Activated CD8-positive, alpha-beta T cell treated with anti-CD3 and anti-CD28 coated beads for 36 hours (primary cell): Measurements from ENCODE around the gene SLC26A6. TPM values are rescaled to one million over a fixed set of nuclear protein-coding genes. Genes with fewer than 3 reads are reported as not detected.

Experiments used
- ATAC-seq: fragments of 200-7000 bp; cut with Tn5 transposase; one replicate; pipeline ENCODE4 v1.10.0; 2021; ENCODE audit warnings: mild to moderate bottlenecking, moderate library complexity
- CTCF ChIA-PET: fragments of 350-600 bp; sonication (Branson Sonifier 250); formaldehyde crosslinking; loops from one replicate; lab custom pipeline; 2021; ENCODE audit warnings: antibody characterized with exemption; lab: Charles Lee
- POLR2A ChIA-PET: fragments of 350-600 bp; sonication (Branson Sonifier 250); formaldehyde crosslinking; loops from one replicate; lab custom pipeline; 2021; ENCODE audit warnings: antibody characterized with exemption; lab: Charles Lee
- DNase-seq: peaks from one replicate; pipeline ENCODE4 v3.0.0-alpha.2; 2020
- H3K27ac Mint-ChIP-seq: one replicate; pipeline ENCODE4 v1.8.0; 2021; ENCODE audit warnings: mild to moderate bottlenecking, mixed read lengths
- H3K27me3 Mint-ChIP-seq: one replicate; pipeline ENCODE4 v1.8.0; 2021; ENCODE audit warnings: mixed read lengths
- H3K36me3 Mint-ChIP-seq: one replicate; pipeline ENCODE4 v1.8.0; 2021; ENCODE audit warnings: low read depth, mixed read lengths
- H3K4me1 Mint-ChIP-seq: one replicate; pipeline ENCODE4 v1.8.0; 2021; ENCODE audit warnings: low read depth, mixed read lengths
- H3K4me3 Mint-ChIP-seq: one replicate; pipeline ENCODE4 v1.8.0; 2021; ENCODE audit warnings: mild to moderate bottlenecking, moderate library complexity, mixed read lengths
- H3K9me3 Mint-ChIP-seq: one replicate; pipeline ENCODE4 v1.8.0; 2021; ENCODE audit warnings: mixed read lengths
- intact Hi-C: fragments of 100-400 bp; cut with micrococcal nuclease; formaldehyde crosslinking; loops from one replicate; pipeline ENCODE4 v1.10.0; 2022
- total RNA-seq, 2 experiments: library from RNA; stranded (reverse); gene quantifications; one replicate each; pipeline ENCODE4 v1.2.3, GENCODE V29; 2021
- TF ChIP-seq, protein P1 (sequence below): fragments of 200-600 bp; IDR thresholded peaks from one replicate; pipeline ENCODE4 v1.8.0; 2022; ENCODE audit warnings: antibody characterized with exemption, mild to moderate bottlenecking

Gene SLC26A6
- total RNA-seq, 2 experiments from 2014 or later = 41.3 to 45.0 TPM

GRCh38 chr3:48592519-48593087, 42.7 kb downstream of the SLC26A6 start:
- H3K4me3 Mint-ChIP-seq = no peak overlapping the region
- CTCF ChIA-PET = no interaction called here
- H3K9me3 Mint-ChIP-seq = no peaks in the 10 kb centered on the region
- POLR2A ChIA-PET = no interaction called here
- TF ChIP-seq, protein P1, sequence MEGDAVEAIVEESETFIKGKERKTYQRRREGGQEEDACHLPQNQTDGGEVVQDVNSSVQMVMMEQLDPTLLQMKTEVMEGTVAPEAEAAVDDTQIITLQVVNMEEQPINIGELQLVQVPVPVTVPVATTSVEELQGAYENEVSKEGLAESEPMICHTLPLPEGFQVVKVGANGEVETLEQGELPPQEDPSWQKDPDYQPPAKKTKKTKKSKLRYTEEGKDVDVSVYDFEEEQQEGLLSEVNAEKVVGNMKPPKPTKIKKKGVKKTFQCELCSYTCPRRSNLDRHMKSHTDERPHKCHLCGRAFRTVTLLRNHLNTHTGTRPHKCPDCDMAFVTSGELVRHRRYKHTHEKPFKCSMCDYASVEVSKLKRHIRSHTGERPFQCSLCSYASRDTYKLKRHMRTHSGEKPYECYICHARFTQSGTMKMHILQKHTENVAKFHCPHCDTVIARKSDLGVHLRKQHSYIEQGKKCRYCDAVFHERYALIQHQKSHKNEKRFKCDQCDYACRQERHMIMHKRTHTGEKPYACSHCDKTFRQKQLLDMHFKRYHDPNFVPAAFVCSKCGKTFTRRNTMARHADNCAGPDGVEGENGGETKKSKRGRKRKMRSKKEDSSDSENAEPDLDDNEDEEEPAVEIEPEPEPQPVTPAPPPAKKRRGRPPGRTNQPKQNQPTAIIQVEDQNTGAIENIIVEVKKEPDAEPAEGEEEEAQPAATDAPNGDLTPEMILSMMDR = no peak
- H3K36me3 Mint-ChIP-seq = no peaks in the 10 kb centered on the region
- peaks cover 5% of the 10 kb centered on the region for H3K4me1 Mint-ChIP-seq
- H3K27ac Mint-ChIP-seq = no peak overlapping the region
- ATAC-seq (no peak), DNase-seq (no peak)
- H3K27me3 Mint-ChIP-seq = peaks cover 26% of the 10 kb centered on the region
- intact Hi-C loops = no loop called here

DNA sequence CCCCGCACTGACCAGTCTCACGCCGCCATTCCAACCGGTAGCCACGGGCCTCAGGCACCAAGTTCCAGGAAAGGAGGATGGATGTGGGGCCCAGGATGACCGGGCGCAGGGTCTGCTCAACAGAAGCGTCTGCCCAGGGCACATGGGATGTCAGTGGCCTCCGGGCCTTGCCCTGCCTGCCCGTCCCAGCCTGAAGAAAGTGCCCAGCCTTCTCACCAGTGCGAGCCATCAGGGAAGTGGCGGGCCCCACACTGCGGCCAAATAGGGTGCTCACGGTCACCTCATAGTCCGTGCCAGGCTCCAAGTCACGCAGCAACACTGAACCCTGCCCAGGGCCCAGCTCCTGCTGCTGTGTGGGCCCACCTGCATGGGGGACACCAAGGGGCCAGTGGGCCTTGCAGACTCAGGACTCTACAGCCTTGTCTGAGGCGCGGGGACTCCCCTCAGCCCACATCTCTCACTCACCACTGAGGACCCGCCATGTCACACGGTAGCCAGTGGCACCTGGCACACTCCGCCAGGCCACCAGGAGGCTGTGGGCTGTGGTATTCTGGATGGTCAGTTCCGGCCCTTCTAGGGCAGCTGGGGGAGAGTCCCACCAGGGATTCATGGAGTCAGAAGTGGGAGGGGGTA, 43.3 kb downstream of the SLC26A6 start:
- TF ChIP-seq, protein P1 = no peak
- peaks cover 26% of the 10 kb centered on the region for H3K27me3 Mint-ChIP-seq
- CTCF ChIA-PET = no interaction called here
- H3K36me3 Mint-ChIP-seq = no peaks in the 10 kb centered on the region
- POLR2A ChIA-PET = no interaction called here
- DNase-seq (no peak), ATAC-seq (no peak)
- H3K27ac Mint-ChIP-seq = no peak overlapping the region
- no peaks in the 10 kb centered on the region for H3K9me3 Mint-ChIP-seq
- intact Hi-C loops = no loop called here
- peaks cover 5% of the 10 kb centered on the region for H3K4me1 Mint-ChIP-seq
- no peak overlapping the region for H3K4me3 Mint-ChIP-seq

DNA sequence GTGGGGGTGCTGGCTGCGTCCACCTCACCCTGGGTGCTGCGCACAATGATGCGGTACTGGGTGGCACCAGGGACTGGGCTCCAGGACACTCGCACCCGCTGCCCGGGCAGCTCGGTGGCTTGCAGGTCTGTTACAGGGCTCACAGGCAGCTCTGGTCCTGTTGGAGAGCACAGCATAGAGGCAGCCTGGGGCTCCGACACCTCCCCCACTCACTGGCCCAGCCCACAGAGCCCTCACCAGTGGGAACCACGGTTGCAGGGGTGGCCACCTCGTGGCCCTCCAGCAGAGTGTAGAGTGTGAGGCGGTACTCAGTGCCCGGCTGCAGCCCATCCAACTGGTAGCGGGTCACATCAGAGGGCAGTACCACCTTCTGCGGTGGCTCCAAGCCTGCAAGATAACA, 43.8 kb downstream of the SLC26A6 start:
- Mint-ChIP-seq H3K36me3 (no peaks in the 10 kb centered on the region), H3K27me3 (peaks cover 26% of the 10 kb centered on the region), H3K4me1 (peaks cover 5% of the 10 kb centered on the region), H3K4me3 (no peak overlapping the region), H3K9me3 (no peaks in the 10 kb centered on the region), H3K27ac (no peak overlapping the region)
- ChIA-PET POLR2A (no interaction called here), CTCF (no interaction called here)
- ATAC-seq = no peak
- intact Hi-C loops = no loop called here
- no peak for DNase-seq
- TF ChIP-seq, protein P1 = no peak

- DNase-seq = no peak
- H3K9me3 Mint-ChIP-seq = no peaks in the 10 kb centered on the region
- POLR2A ChIA-PET = no interaction called here
- TF ChIP-seq, protein P1 = no peak
- H3K4me1 Mint-ChIP-seq = no peaks in the 10 kb centered on the region
- CTCF ChIA-PET = interaction anchor here (1.6 kb wide), 1 partner anchor 30 kb away, joined by 4 read pairs; no protein-coding TSS in a partner anchor
- intact Hi-C loops = no loop called here
- H3K36me3 Mint-ChIP-seq = no peaks in the 10 kb centered on the region
- ATAC-seq = no peak
- H3K4me3 Mint-ChIP-seq = no peak overlapping the region
- H3K27me3 Mint-ChIP-seq = peaks cover 17% of the 10 kb centered on the region
- H3K27ac Mint-ChIP-seq = no peak overlapping the region
These were observed 47.0 kb downstream of the SLC26A6 start for GRCh38 chr3:48588230-48588629.

GRCh38 chr3:48587686-48588085, 47.6 kb downstream of the SLC26A6 start:
- DNase-seq (no peak), ATAC-seq (no peak)
- Mint-ChIP-seq H3K9me3 (no peaks in the 10 kb centered on the region), H3K4me3 (no peak overlapping the region), H3K4me1 (no peaks in the 10 kb centered on the region), H3K27me3 (peaks cover 14% of the 10 kb centered on the region), H3K36me3 (no peaks in the 10 kb centered on the region), H3K27ac (no peak overlapping the region)
- ChIA-PET POLR2A (interaction anchor here (1.0 kb wide), 1 partner anchor 9 kb away, joined by 3 read pairs; no protein-coding TSS in a partner anchor), CTCF (no interaction called here)
- TF ChIP-seq, protein P1 = no peak
- intact Hi-C loops = no loop called here
